GM20000 (cell line): Measurements from ENCODE around the gene LIN37.

Source experiments
- DNase-seq: peaks from one replicate; pipeline ENCODE4 v3.0.0; 2012; ENCODE audit warnings: low spot score
- TF ChIP-seq, protein P1 (sequence below): IDR thresholded peaks from 2 replicates; pipeline ENCODE4 v1.5.1; 2012; ENCODE audit warnings: mild to moderate bottlenecking, control low read depth; ENCODE audit errors: extremely low read depth, missing control alignments

The LIN37 gene

DNA sequence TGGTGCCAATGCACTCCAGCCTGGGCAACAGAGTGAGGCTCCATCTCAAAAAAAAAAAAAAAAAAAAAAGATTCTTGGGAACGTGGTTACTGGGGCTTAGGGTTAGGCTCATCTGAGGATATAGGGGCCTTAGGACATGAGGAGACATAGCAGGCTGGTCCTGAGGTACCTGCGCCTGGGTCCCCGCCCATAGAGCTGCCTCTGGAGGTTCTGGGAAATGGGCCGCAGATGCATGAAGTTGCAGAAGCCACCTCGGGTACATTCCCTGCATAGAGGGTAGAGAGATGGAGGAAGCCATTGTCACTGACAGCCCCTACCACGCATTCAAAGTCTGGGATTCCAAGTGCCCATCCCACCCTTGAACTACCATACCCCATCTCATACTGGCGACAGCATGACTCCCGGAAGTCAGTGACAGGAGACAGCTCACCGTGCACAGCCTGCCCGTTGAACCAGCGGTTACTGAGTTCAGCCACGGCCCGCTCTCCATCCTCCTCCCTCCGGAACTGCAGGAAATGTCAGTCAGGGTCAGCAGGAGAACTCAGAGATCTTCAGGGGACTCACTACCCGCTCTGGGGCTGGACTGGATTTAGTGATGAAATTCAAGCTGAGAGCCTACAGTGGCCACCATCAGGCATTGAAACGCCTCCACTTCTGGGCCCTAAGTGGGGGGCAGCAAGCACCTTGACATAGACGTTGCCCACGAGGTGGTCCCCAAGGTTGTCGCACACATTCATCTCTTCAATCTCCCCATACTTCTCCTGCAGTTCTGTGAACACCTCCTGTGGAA, 4.5 kb upstream of the LIN37 start:
- TF ChIP-seq, protein P1, sequence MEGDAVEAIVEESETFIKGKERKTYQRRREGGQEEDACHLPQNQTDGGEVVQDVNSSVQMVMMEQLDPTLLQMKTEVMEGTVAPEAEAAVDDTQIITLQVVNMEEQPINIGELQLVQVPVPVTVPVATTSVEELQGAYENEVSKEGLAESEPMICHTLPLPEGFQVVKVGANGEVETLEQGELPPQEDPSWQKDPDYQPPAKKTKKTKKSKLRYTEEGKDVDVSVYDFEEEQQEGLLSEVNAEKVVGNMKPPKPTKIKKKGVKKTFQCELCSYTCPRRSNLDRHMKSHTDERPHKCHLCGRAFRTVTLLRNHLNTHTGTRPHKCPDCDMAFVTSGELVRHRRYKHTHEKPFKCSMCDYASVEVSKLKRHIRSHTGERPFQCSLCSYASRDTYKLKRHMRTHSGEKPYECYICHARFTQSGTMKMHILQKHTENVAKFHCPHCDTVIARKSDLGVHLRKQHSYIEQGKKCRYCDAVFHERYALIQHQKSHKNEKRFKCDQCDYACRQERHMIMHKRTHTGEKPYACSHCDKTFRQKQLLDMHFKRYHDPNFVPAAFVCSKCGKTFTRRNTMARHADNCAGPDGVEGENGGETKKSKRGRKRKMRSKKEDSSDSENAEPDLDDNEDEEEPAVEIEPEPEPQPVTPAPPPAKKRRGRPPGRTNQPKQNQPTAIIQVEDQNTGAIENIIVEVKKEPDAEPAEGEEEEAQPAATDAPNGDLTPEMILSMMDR: no peak

DNA sequence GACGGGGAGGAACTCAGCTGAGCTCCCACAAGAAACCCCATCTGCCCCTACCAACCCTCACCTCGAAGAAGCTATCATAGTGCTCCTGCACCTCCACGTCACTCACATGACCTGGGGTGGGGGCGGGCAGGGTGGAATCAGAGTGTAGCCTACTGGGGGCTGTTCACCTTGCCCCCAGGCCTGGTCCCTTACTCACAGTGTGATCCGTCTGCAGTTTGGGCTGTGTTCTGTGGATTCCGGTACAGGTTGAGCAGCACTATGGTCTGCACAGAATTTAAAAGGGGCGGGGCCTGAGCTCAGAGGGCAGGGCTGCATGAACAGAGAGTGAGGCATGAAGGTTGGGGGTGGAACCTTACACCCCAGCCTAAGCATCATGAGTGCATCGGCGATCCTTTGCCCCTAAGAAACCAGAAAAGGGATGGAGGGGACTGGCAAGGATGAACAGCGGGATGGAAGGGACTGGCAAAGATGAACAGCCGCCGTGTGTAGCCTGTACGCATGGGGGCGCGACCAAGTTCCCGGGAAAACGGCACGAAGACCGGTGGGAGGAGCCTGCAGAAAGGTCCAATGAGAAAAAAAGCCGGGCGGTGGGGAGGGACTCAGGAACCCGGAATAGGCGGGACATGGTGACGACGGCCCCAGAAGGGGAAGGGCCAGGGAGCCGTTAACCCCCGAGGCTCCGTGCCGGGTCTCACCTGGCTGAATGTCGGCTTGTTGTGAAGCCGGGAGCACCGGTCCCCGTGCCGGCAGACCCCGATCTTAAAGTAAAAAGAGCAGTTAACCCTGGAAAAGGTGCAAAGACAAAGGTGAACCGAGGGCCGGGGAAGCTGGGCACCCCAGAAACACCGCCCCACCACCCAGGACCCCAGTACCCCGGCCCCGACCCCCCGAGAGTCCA, 3.7 kb upstream of the LIN37 start:
- TF ChIP-seq, protein P1: no peak

More for the DNA sequence above, 4.5 kb upstream of the LIN37 start:
- no peak for DNase-seq

DNA sequence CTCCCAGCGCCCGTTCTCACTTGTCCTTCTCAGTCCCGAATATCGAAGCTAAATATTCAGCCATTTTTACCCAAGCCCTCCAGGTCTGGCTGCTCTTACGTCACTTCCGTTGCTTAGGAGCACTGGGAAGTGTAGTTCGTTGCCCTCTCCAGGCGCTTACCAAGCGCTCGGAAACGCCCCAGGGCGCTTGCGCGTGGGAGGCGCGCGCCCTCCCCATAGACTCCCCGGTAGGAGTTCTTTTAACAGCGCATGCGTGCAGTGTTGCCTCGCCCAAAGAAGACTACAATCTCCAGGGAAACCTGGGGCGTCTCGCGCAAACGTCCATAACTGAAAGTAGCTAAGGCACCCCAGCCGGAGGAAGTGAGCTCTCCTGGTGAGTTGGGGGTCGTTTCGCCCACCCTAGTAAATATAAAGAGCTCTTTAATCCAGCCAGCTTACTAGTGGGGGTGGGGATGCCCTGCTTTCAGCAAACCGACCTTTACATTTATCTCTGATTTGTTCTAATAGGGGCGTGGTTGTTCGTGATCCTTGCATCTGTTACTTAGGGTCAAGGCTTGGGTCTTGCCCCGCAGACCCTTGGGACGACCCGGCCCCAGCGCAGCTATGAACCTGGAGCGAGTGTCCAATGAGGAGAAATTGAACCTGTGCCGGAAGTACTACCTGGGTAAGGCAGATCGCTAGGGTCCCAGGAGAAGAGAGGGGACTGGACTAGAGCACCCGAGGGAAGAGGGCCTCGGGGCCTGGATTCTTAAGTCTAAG, 2.9 kb upstream of the LIN37 start, which contains the start of the genes PSENEN and U2AF1L4:
Gene PSENEN (plus strand): TSS at position 324 of the 759 bp plus-strand sequence. CDS start 280 bp downstream, at position 604.
Gene U2AF1L4 (minus strand): TSS at position 91 of the 759 bp plus-strand sequence. CDS start 27 bp downstream, at position 64.
- DNase-seq: peak; percentile 89
- TF ChIP-seq, protein P1: no peak

More for the DNA sequence above, 3.7 kb upstream of the LIN37 start:
- DNase-seq: peak; percentile 79

DNA sequence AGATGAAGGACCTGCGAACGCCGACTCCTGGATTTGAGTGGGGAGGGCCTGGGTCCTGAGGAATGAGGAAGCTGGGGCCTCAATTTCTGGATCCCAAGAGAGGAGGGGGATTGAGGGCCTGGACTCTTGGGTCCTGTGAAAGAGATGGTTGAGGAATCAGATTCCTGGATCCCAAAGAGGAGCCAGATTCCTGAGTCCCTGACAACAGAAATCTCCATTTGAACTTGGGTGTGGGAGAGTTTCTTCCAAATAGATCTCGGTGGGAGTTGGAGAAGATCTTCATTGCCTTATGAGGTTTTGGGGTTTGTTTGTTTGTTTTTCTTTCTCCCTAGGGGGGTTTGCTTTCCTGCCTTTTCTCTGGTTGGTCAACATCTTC, 2.3 kb upstream of the LIN37 start:
- DNase-seq: no peak
- TF ChIP-seq, protein P1: no peak

DNA sequence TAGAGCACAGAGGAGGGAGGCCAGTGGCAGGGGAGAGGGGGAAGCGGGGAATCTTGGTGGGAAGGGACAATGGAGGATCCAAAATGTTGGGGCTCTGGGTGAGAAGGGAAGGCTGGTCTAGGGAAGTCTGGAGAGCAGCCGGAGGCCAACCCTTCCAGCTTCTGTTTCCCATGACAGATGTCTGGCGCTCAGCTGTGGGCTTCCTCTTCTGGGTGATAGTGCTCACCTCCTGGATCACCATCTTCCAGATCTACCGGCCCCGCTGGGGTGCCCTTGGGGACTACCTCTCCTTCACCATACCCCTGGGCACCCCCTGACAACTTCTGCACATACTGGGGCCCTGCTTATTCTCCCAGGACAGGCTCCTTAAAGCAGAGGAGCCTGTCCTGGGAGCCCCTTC, 1.8 kb upstream of the LIN37 start:
- TF ChIP-seq, protein P1: no peak
- no peak for DNase-seq

DNA sequence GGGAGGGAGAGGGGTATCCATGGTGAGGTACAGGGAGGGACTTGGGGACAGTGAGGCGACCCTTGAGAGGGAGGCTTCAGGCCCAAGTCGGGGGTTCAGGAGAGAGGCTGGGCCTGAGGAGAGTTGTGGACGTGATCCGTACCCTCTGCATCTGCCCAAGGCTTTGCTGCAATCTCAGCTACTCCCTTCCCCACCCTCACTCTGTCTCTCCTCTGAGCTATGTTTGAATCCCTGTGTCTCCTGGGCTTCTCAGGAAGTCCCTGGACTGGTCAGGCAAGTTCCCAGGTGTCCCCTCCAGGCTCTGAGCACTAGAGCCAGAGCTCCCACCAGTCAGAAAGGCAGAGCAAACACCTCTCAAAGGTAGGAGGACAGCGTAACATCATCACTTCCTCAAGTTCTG, 1.8 kb downstream of the LIN37 start:
- DNase-seq: no peak
- TF ChIP-seq, protein P1: no peak
